Activated CD8-positive, alpha-beta T cell treated with anti-CD3 and anti-CD28 coated beads for 36 hours (primary cell): ENCODE measurements around the gene CPHXL. TPM values are rescaled to one million over a fixed set of nuclear protein-coding genes. Genes with fewer than 3 reads are reported as not detected.

Experiments
- ATAC-seq: fragments of 200-7000 bp; cut with Tn5 transposase; one replicate; pipeline ENCODE4 v1.10.0; 2021; ENCODE audit warnings: mild to moderate bottlenecking, moderate library complexity
- CTCF ChIA-PET: fragments of 350-600 bp; sonication (Branson Sonifier 250); formaldehyde crosslinking; loops from one replicate; lab custom pipeline; 2021; ENCODE audit warnings: antibody characterized with exemption; lab: Charles Lee
- POLR2A ChIA-PET: fragments of 350-600 bp; sonication (Branson Sonifier 250); formaldehyde crosslinking; loops from one replicate; lab custom pipeline; 2021; ENCODE audit warnings: antibody characterized with exemption; lab: Charles Lee
- DNase-seq: peaks from one replicate; pipeline ENCODE4 v3.0.0-alpha.2; 2020
- H3K27ac Mint-ChIP-seq: one replicate; pipeline ENCODE4 v1.8.0; 2021; ENCODE audit warnings: mild to moderate bottlenecking, mixed read lengths
- H3K27me3 Mint-ChIP-seq: one replicate; pipeline ENCODE4 v1.8.0; 2021; ENCODE audit warnings: mixed read lengths
- H3K36me3 Mint-ChIP-seq: one replicate; pipeline ENCODE4 v1.8.0; 2021; ENCODE audit warnings: low read depth, mixed read lengths
- H3K4me1 Mint-ChIP-seq: one replicate; pipeline ENCODE4 v1.8.0; 2021; ENCODE audit warnings: low read depth, mixed read lengths
- H3K4me3 Mint-ChIP-seq: one replicate; pipeline ENCODE4 v1.8.0; 2021; ENCODE audit warnings: mild to moderate bottlenecking, moderate library complexity, mixed read lengths
- H3K9me3 Mint-ChIP-seq: one replicate; pipeline ENCODE4 v1.8.0; 2021; ENCODE audit warnings: mixed read lengths
- intact Hi-C: fragments of 100-400 bp; cut with micrococcal nuclease; formaldehyde crosslinking; loops from one replicate; pipeline ENCODE4 v1.10.0; 2022
- total RNA-seq, 2 experiments: library from RNA; stranded (reverse); gene quantifications; one replicate each; pipeline ENCODE4 v1.2.3, GENCODE V29; 2021
- TF ChIP-seq, protein P1 (sequence below): fragments of 200-600 bp; IDR thresholded peaks from one replicate; pipeline ENCODE4 v1.8.0; 2022; ENCODE audit warnings: antibody characterized with exemption, mild to moderate bottlenecking

The CPHXL gene
- total RNA-seq, 2 experiments from 2014 or later = not detected

DNA sequence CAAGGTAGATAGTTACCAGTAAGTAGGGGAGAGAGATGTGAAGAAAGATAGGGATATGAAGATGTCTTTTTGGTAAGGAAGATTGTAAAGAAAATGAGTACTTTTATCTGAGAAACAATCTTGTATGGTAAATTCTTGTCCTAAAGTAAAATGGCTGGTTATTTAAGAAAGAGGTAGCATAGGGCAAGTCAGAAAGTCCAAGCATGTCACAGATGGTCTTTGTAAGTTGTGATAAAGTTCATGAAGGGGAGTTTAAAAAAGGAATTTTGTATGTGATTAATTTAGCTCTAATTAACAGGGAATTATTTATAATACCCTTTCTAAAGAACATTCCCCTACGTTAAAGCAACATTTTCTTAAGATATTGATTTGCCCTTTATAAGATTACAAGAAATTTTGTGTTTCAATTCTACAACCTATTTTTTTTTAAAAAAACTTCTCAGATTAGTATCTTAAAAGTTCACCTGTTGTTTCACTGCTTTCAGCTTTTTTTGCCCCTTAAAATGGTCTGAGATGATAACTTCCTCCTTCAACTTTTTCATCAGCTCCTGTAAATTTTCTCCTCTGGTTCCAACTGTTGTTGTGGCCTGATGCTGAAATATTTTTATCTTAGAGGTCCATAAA is 16.2 kb upstream of the CPHXL start:
- intact Hi-C loops = no loop called here
- Mint-ChIP-seq H3K36me3 (peaks cover 4% of the 10 kb centered on the region), H3K27me3 (peaks cover 17% of the 10 kb centered on the region), H3K4me3 (no peak overlapping the region), H3K27ac (no peak overlapping the region), H3K9me3 (peaks cover 9% of the 10 kb centered on the region), H3K4me1 (no peaks in the 10 kb centered on the region)
- ChIA-PET POLR2A (no interaction called here), CTCF (no interaction called here)
- no peak for ATAC-seq
- TF ChIP-seq, protein P1, sequence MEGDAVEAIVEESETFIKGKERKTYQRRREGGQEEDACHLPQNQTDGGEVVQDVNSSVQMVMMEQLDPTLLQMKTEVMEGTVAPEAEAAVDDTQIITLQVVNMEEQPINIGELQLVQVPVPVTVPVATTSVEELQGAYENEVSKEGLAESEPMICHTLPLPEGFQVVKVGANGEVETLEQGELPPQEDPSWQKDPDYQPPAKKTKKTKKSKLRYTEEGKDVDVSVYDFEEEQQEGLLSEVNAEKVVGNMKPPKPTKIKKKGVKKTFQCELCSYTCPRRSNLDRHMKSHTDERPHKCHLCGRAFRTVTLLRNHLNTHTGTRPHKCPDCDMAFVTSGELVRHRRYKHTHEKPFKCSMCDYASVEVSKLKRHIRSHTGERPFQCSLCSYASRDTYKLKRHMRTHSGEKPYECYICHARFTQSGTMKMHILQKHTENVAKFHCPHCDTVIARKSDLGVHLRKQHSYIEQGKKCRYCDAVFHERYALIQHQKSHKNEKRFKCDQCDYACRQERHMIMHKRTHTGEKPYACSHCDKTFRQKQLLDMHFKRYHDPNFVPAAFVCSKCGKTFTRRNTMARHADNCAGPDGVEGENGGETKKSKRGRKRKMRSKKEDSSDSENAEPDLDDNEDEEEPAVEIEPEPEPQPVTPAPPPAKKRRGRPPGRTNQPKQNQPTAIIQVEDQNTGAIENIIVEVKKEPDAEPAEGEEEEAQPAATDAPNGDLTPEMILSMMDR = no peak
- DNase-seq = no peak

- intact Hi-C loops = no loop called here
- Mint-ChIP-seq H3K27me3 (no peaks in the 10 kb centered on the region), H3K9me3 (no peaks in the 10 kb centered on the region), H3K4me3 (no peak overlapping the region), H3K27ac (no peak overlapping the region), H3K36me3 (no peaks in the 10 kb centered on the region), H3K4me1 (no peaks in the 10 kb centered on the region)
- ATAC-seq (no peak), DNase-seq (no peak)
- POLR2A ChIA-PET = no interaction called here
- CTCF ChIA-PET = interaction anchor here (1.2 kb wide), 1 partner anchor 30 kb away, joined by 3 read pairs; no protein-coding TSS in a partner anchor
- TF ChIP-seq, protein P1 = no peak
These were observed 7.3 kb upstream of the CPHXL start for GRCh38 chr16:75733305-75734211.

DNA sequence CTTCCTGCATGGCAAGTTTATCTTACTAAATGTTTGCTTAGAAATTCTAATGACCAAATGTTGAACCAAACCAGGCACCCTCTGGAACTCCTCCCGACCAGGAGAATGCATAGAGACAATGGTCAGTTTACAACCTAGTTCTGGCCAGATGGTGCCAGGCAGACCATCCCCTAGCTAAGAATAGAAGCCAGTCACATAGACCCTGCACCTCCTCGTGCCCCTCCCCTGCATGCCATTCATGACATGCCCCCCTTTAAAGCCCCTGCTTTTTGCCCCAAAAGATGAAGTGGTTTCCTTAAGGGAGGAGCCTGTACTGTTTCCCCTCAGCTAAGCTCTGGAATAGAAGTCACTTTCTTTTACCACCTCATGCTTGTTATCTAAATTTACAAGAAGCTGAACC is 6.6 kb upstream of the CPHXL start:
- H3K9me3 Mint-ChIP-seq = no peaks in the 10 kb centered on the region
- H3K4me1 Mint-ChIP-seq = no peaks in the 10 kb centered on the region
- ATAC-seq (no peak), DNase-seq (no peak)
- TF ChIP-seq, protein P1 = no peak
- CTCF ChIA-PET = interaction anchor here (1.2 kb wide), 1 partner anchor 31 kb away, joined by 3 read pairs; no protein-coding TSS in a partner anchor
- H3K27ac Mint-ChIP-seq = no peak overlapping the region
- no peak overlapping the region for H3K4me3 Mint-ChIP-seq
- POLR2A ChIA-PET = no interaction called here
- intact Hi-C loops = no loop called here
- no peaks in the 10 kb centered on the region for H3K27me3 Mint-ChIP-seq
- H3K36me3 Mint-ChIP-seq = no peaks in the 10 kb centered on the region

DNA sequence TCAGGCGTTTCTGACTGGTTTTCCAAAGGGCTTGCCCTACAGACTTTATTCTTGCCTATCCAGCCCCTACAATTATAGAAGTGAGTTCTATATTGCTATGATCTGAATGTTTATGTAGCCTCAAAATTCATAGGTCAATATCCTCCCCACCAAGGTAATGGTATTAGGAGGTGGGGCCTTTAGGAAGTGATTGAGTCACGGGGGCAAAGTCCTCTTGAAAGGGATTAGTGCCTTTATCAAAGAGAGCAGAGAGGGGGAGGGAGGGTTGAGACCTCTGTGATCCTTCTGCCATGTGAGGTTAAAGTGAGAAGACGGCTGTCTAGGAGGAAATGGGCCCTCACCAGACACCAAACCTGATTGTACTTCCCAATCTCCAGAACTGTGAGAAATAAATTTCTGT is 931 bp upstream of the CPHXL start:
- intact Hi-C loops = no loop called here
- TF ChIP-seq, protein P1 = no peak
- H3K9me3 Mint-ChIP-seq = no peaks in the 10 kb centered on the region

DNA sequence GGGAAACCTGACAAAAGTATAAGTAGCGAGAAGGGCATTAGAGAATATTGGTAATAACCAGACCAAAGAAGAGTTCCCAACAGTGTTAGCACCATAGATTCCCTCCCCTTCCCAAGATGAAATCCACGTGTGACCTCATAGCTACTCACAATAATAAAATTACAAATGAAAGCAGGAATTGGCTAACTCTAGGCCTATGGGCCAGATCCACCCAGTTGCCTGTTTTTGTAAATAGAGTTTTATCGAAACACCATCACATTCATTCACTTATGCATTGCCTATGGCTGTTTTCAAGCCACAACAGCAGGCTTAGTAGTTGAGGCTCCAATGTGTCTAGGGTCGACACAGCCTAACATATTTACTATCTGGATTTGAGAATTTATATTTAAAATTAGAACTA is 7.8 kb downstream of the CPHXL start:
- Mint-ChIP-seq H3K4me3 (no peak overlapping the region), H3K27ac (no peak overlapping the region), H3K36me3 (no peaks in the 10 kb centered on the region), H3K9me3 (peaks cover 2% of the 10 kb centered on the region), H3K4me1 (no peaks in the 10 kb centered on the region), H3K27me3 (peaks cover 10% of the 10 kb centered on the region)
- ChIA-PET POLR2A (no interaction called here), CTCF (no interaction called here)
- DNase-seq (no peak), ATAC-seq (no peak)
- TF ChIP-seq, protein P1 = no peak
- intact Hi-C loops = no loop called here

More for the DNA sequence above, 931 bp upstream of the CPHXL start:
- CTCF ChIA-PET = no interaction called here
- Mint-ChIP-seq H3K27me3 (no peaks in the 10 kb centered on the region), H3K36me3 (no peaks in the 10 kb centered on the region), H3K4me1 (no peaks in the 10 kb centered on the region), H3K27ac (no peak overlapping the region), H3K4me3 (no peak overlapping the region)
- POLR2A ChIA-PET = no interaction called here
- ATAC-seq (no peak), DNase-seq (no peak)
